ENCODE data around the gene TBRG4. TPM values are rescaled to one million over a fixed set of nuclear protein-coding genes. Genes with fewer than 3 reads are reported as not detected.
A peak's percentile ranks its signal among the peaks of the same experiment; 100 is the strongest.

Gene TBRG4
- total and polyA plus RNA-seq, 2 experiments from 2014 or later: 44.5 to 54.6 TPM

GRCh38 chr7:45158471-45158870 lies 47.0 kb upstream of the TBRG4 start:
- no peaks in the 10 kb centered on the region for H3K36me3 ChIP-seq (replicated peaks; ENCODE audit: insufficient read depth, low read depth)
- TF ChIP-seq EZH2 (IDR thresholded peaks at IDR 0.05; ENCODE audit: borderline replicate concordance) (no peak), CTCF (IDR thresholded peaks at IDR 0.05; ENCODE audit: poor library complexity) (no peak), EZH2phosphoT487 (IDR thresholded peaks at IDR 0.05; ENCODE audit: low read depth, severe bottlenecking, unreplicated experiment) (no peak)
- 100% methylated on average over 1 of the region's 1 CpG for WGBS (ENCODE audit: low lambda C conversion rate, missing lambda C conversion rate)
- no peak overlapping the region for H2AFZ ChIP-seq
- H3K9me2 ChIP-seq (replicated peaks; ENCODE audit: insufficient read depth): no peaks in the 10 kb centered on the region
- H3K27me3 ChIP-seq: peaks cover 37% of the 10 kb centered on the region
- no peak overlapping the region for H3K27ac ChIP-seq
- no peaks in the 10 kb centered on the region for H3K9me3 ChIP-seq (ENCODE audit: low read depth)
- no peaks in the 10 kb centered on the region for H3K4me1 ChIP-seq (ENCODE audit: insufficient read depth)
- H4K20me1 ChIP-seq (ENCODE audit: insufficient read depth, poor library complexity, severe bottlenecking): no peaks in the 10 kb centered on the region
- H3K4me3 ChIP-seq: no peak overlapping the region
- DNase-seq (ENCODE audit: low spot score): no peak
- no peak overlapping the region for H3K4me2 ChIP-seq
- no peaks in the 10 kb centered on the region for H3K79me2 ChIP-seq

- Histone ChIP-seq H4K20me1 (ENCODE audit: insufficient read depth, poor library complexity, severe bottlenecking) (no peaks in the 10 kb centered on the region), H3K9me3 (ENCODE audit: low read depth) (no peaks in the 10 kb centered on the region), H3K9me2 (replicated peaks; ENCODE audit: insufficient read depth) (no peaks in the 10 kb centered on the region), H3K4me2 (peak within 1 kb of the TSS; percentile 78), H3K79me2 (no peaks in the 10 kb centered on the region), H3K4me1 (ENCODE audit: insufficient read depth) (no peaks in the 10 kb centered on the region), H3K27ac (no peak within 1 kb of the TSS), H3K27me3 (peaks cover 37% of the 10 kb centered on the region), H3K36me3 (replicated peaks; ENCODE audit: insufficient read depth, low read depth) (no peaks in the 10 kb centered on the region), H3K4me3 (no peak within 1 kb of the TSS), H2AFZ (no peak within 1 kb of the TSS)
- TF ChIP-seq EZH2phosphoT487 (IDR thresholded peaks at IDR 0.05; ENCODE audit: low read depth, severe bottlenecking, unreplicated experiment) (peak; percentile 46), CTCF (IDR thresholded peaks at IDR 0.05; ENCODE audit: poor library complexity) (no peak), EZH2 (IDR thresholded peaks at IDR 0.05; ENCODE audit: borderline replicate concordance) (peak; percentile 46)
- DNase-seq (ENCODE audit: low spot score): no peak
- 33% methylated on average over 32 of the region's 56 CpGs for WGBS (ENCODE audit: low lambda C conversion rate, missing lambda C conversion rate)
Measured at GRCh38 chr7:45157653-45158401, 46.3 kb upstream of the TBRG4 start, which contains the start of gene RAMP3. Gene RAMP3, plus strand, starts transcription at chr7:45157791. Its CDS starts 38 bp downstream, at chr7:45157829.

- H3K27ac ChIP-seq: no peak overlapping the region
- TF ChIP-seq CTCF (IDR thresholded peaks at IDR 0.05; ENCODE audit: poor library complexity) (no peak), EZH2 (IDR thresholded peaks at IDR 0.05; ENCODE audit: borderline replicate concordance) (peak; percentile 8)
- H3K79me2 ChIP-seq: no peaks in the 10 kb centered on the region
- WGBS (ENCODE audit: low lambda C conversion rate, missing lambda C conversion rate): 9% methylated on average over 6 of the region's 14 CpGs
- no peak overlapping the region for H2AFZ ChIP-seq
- no peaks in the 10 kb centered on the region for H3K9me3 ChIP-seq (ENCODE audit: low read depth)
- peak overlapping the region; percentile 78 for H3K4me2 ChIP-seq
- no peaks in the 10 kb centered on the region for H4K20me1 ChIP-seq (ENCODE audit: insufficient read depth, poor library complexity, severe bottlenecking)
- no peak overlapping the region for H3K4me3 ChIP-seq
- no peak for DNase-seq (ENCODE audit: low spot score)
- H3K4me1 ChIP-seq (ENCODE audit: insufficient read depth): no peaks in the 10 kb centered on the region
- no peaks in the 10 kb centered on the region for H3K9me2 ChIP-seq (replicated peaks; ENCODE audit: insufficient read depth)
- H3K27me3 ChIP-seq: peaks cover 37% of the 10 kb centered on the region
- H3K36me3 ChIP-seq (replicated peaks; ENCODE audit: insufficient read depth, low read depth): no peaks in the 10 kb centered on the region
Measured at GRCh38 chr7:45157286-45157652, 45.8 kb upstream of the TBRG4 start.

Data from hepatocyte (in vitro differentiated cells).